ENCODE results near the gene CCDC184.
"Not testable (repeated sequence)": the region's sequence is repeated elsewhere in the genome, so short reads cannot be mapped to it uniquely, and the experiment has no call there.

Gene CCDC184

GRCh38 chr12:48203192-48203591 lies 19.7 kb downstream of the CCDC184 start, which contains the start of gene OR10AD1:
Gene OR10AD1, minus strand, starts transcription at chr12:48203292. Its CDS starts 0 bp downstream, at chr12:48203292.
- no peak for DNase-seq (ENCODE audit: low read depth in 3 of 3)

DNA sequence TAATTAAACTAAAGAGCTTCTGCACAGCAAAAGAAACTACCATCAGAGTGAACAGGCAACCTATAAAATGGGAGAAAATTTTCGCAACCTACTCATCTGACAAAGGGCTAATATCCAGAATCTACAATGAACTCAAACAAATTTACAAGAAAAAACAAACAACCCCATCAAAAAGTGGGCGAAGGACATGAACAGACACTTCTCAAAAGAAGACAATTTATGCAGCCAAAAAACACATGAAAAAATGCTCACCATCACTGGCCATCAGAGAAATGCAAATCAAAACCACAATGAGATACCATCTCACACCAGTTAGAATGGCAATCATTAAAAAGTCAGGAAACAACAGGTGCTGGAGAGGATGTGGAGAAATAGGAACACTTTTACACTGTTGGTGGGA lies 26.1 kb downstream of the CCDC184 start:
- not testable (repeated sequence) for DNase-seq (ENCODE audit: low read depth in 3 of 3)

- DNase-seq (ENCODE audit: low read depth in 3 of 3), result no peak
Observed at GRCh38 chr12:48216785-48217184, 33.3 kb downstream of the CCDC184 start.

DNA sequence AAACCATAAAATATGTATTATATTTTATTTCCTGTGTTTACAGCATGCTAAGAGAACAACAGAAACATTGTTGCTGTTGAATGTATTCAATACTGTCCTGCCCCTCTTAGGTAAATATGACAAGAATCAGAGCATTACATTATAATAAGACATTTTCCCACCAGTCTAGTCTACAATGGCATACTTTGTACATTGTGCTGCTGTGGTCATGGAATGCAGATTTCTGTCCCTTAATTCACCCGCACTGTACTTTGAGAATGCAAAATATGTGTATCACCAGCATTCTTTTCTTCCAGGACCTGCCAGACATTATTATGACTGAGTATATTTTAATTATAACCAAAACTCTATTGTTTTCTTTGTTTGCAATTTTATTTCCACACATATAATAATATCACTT lies 36.2 kb downstream of the CCDC184 start:
- DNase-seq (ENCODE audit: low read depth in 3 of 3), result no peak

DNA sequence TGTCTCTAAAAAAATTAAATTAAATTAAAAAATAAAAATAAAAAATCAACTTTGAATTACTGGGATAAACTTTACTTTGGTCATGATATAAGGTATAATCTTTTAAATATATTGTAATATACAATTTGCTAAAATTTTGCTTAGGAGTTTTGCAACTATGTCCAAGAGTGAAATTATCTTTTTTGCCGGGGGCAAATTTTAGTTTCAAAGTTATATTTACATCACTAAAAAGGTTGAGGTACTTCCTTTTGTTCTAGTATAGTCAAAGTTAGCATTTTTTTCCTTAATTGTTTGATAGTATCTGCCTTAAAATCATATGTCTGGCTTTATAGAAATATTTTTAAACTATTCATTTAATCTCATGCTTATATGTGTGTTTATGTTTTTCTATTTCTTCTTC lies 37.3 kb downstream of the CCDC184 start:
- no peak for DNase-seq (ENCODE audit: low read depth in 3 of 3)

DNA sequence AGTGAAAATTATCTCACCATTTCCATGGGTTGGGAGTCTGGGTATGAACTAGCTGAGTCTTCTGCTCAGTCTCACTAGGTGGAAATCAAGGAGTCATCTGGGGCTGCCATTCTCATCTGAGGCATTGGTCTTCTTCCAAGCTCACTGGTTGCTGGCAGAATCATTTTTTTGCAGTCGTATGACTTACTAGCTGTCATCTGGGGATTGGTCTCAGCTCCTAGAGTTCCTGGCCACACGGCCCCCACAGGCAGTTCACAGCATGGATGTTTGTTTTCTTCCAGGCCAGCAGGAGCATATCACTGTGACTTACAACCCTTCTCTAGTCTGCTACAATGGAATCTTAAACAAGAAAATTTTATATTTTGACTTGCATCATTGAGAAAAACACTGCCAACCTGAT lies 38.2 kb downstream of the CCDC184 start:
- DNase-seq (ENCODE audit: low read depth in 3 of 3), result no peak

DNA sequence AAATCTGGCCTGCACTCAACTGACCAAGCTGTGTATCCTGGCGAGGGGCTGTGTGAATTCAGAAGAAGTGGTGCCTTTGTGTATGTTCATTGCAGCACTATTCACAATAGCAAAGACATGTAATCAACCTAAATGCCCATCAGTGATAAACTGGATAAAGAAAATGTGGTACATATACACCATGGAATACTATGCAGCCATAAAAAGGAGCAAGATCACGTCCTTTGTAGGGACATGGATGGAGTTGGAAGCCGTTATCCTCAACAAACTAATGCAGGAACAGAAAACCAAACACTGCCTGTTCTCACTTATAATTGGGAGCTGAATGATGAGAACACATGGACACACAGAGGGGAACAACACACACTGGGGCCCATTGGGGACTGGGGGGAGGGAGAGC lies 41.1 kb downstream of the CCDC184 start:
- DNase-seq (ENCODE audit: low read depth in 3 of 3), result not testable (repeated sequence)

DNA sequence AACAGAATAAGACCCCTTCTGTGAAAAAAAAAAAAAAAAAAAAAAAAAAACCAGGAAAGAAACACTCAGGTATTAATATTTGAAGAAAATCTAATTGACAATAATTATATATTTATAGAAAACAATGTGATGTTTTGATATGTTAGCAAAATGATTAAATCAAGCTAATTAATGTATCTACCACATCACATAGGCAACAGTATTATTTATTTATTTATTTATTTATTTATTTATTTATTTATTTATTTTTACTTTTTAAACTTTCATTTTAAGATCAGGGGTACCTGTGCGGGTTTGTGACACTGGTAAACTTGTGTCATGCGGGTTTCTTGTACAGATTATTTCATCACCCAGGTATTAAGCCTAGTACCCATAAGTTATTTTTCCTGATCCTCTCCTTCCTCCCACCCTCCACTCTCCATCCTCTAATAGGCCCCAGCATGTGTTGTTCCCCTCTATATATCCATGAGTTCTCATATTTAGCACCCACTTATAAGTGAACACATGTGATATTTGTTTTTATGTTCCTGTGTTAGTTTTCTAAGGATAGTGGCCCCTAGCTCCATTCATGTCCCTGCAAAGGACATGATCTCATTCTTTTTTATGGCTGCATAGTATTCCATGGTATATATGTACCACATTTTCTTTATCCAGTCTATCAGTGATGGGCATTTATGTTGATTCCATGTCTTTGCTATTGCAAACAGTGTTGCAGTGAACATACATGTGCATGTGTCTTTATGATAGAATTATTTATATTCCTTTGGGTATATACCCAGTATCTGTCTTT lies 47.9 kb downstream of the CCDC184 start:
- DNase-seq (ENCODE audit: low read depth in 3 of 3), result not testable (repeated sequence)

Data from stimulated activated CD4-positive, alpha-beta T cell treated with anti-CD3 and anti-CD28 coated beads, TNF-alpha, amount 100 ng/mL, for 4 hours (primary cell).